SK-N-SH (cell line): ENCODE results near the gene PTAFR.

Experiments used
- JUND ChIP-seq: IDR thresholded peaks from 2 replicates; pipeline ENCODE4 v1.4.0; 2012
- MAX ChIP-seq: IDR thresholded peaks from 2 replicates; pipeline ENCODE4 v1.4.0; 2012; ENCODE audit warnings: low read depth

- TF ChIP-seq MAX: no peak
- no peak for TF ChIP-seq JUND
These were observed 19.3 kb upstream of the PTAFR start for GRCh38 chr1:28195780-28196179.
